ENCODE data around the gene GCNT3.

Gene GCNT3, protein sequence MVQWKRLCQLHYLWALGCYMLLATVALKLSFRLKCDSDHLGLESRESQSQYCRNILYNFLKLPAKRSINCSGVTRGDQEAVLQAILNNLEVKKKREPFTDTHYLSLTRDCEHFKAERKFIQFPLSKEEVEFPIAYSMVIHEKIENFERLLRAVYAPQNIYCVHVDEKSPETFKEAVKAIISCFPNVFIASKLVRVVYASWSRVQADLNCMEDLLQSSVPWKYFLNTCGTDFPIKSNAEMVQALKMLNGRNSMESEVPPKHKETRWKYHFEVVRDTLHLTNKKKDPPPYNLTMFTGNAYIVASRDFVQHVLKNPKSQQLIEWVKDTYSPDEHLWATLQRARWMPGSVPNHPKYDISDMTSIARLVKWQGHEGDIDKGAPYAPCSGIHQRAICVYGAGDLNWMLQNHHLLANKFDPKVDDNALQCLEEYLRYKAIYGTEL

DNA sequence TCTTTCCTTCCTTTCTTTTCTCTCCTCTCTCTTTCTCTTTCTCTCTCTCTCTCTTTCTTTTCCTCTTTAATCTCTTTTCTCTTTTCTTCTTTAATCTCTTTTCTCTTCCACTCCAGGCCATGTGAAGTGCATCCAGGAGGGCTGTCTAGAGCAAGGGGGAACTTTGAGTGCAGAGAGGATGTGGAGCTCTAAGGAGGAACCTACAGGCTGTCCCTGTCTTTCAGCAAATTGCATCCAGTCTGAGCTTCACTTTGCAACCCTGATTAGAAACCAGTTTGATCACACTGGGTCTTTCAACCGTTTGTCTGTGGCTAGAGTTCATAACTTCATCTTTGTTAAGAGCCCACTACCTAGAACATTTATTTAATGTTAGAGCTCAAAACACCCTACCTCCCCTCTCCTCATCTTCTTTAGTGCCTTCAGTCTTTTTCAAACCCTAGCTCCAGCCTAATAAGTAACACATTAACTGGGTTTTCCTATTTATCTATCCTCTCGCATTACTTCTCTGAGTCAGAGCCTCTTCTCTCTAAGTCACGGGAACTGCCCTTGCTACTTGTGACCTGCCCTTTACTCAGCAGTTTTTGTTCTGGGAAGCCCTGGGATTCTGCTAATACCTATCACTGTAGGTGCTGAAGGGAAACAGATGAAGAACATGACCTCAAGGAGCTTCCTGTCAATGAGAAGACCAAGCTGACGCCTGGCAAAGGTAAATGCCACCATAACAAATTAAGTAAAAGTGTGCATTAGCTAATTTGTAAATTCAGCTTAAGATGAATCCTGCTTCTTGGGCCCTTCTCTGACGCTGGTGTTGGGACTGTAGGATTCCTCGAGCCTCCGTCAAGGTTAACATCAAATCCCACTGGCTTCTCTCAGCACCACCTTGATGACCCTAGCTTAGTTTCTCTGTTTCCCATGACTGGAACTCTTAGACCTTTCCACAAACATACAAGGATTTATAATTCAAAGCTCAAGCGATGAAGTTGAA lies at the start of gene GCNT3:
GCNT3 (plus strand) TSS at position 508 of the 985 bp plus-strand sequence. CDS start 6,456 bp downstream, outside the sequence.
- no peak for DNase-seq (ENCODE audit: low read depth in 2 of 2, low spot score in 1 of 2)

DNA sequence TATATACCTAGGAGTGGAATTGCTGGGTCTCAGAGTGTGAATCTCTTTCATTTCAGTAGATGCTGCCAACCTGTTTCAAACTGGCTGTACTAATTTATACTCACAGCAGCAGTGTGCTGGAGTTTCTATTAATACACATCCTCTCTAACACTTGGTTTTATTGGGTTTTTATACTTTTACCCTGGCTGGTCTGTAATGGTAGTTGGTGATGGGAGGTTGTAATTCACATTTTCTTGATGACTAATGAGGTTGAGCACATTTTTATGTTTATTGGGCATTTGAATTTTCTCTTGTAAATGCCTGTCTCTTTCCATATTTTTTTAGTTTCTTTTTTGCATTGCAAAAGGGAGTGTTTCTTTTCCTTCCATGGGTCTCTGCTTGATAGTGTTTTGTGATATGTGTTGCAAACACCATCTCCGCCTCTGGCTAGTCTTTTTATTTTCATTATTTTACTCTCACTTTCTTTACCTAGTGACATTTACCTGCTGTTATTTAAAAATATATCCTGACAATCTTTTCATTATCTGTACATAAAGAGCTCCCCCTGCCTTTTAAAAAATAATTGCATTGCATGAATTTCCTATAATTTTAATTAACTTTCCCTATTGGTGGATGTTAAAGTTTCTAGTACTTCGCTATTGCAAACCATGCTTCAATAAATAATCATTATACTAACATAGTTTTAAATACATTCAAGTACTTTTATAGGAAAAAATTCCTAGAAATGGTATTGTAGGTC lies 49.0 kb upstream of the GCNT3 start:
- no peak for DNase-seq (ENCODE audit: low read depth in 2 of 2, low spot score in 1 of 2)

DNA sequence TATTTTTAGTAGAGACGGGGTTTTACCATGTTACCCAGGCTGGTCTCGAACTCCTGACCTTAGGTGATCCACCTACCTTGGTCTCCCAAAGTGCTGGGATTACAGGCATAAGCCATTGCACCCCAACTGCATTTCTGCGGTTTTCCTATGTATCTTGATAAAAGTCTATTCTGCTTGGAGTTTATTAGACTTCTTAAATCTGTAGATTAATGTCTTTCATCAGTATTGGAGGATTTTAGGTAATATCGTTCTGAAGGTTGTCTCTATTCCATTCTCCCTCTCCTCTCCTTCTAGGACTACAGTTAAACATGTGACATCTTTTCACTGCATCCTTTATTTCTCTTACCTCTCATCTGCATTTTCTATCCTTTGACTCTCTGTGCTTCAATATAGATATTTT lies 46.3 kb upstream of the GCNT3 start:
- no peak for DNase-seq (ENCODE audit: low read depth in 2 of 2, low spot score in 1 of 2)

DNA sequence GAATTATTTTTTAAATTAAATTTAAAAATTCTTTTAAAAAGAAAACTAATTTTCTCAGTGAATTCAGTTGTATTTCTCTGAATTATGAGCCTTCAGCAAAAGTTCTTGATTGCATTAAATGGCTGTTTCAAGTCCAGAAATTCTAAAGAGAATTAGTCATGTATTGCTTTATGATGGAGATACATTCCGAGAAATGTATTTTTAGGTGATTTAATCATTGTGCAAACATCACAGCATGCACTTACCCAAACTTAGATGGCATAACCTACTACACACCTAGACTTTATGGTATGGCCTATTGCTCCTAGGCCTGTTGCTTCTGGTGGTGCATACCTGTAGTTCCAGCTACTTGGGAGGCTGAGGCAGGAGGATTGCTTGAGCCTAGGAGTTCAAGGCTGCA lies 44.3 kb upstream of the GCNT3 start:
- no peak for DNase-seq (ENCODE audit: low read depth in 2 of 2, low spot score in 1 of 2)

DNA sequence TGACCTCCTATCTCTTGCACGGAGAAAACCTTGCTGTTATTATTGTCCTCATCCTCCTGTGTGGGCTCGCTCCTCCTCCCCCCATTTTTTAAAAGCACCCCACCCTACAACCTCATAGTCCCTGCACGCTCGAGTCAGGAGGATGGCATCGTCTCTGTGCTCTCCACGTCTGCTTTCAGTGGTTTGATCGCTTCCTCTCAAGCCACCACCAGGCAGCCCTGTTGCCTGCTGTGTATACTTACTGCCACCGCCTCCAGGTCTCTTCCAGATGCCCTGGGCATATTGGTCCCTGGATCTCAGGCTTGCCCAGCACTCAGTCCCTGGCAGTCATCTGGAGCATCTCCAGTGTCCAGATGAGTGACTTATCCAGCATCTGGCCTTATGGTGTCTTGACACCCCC lies 42.1 kb upstream of the GCNT3 start:
- DNase-seq (ENCODE audit: low read depth in 2 of 2, low spot score in 1 of 2) = no peak

DNA sequence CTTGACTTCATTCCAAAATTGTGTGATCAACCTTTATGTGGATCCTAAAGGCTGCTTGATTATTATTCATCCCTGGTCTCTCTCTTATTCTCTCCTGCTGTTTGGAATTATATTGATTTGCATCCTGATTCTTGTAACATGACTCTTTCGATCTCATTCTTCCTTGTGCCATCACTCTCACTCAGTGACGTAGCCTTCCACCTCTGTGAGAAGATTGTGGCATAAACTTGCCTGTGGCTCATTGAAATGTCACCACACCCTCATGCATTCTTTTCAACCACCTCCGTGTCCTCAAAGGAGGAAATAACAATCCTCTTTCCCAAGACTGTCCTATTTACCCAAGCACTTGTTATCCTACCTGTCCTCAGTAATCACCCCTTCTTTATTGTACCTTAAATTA lies 41.3 kb upstream of the GCNT3 start:
- no peak for DNase-seq (ENCODE audit: low read depth in 2 of 2, low spot score in 1 of 2)

DNA sequence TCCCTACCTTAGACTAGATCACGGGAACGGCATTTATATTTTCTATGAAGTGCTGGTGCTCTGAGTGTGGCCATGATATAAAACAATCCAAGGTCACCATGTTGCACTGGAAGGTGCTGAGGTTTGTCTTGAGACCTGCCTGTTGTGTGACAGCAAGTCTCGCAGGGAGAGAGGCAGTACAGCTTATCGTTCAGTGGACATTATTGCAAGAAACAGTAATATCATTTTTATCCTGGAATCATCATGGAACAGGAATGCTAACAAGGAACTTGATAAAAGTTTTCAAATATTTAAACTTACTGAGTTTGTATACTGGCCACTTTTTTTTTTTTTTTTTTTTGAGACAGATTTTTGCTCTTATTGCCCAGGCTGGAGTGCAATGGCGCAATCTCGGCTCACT lies 40.0 kb upstream of the GCNT3 start:
- DNase-seq (ENCODE audit: low read depth in 2 of 2, low spot score in 1 of 2) = no peak

DNA sequence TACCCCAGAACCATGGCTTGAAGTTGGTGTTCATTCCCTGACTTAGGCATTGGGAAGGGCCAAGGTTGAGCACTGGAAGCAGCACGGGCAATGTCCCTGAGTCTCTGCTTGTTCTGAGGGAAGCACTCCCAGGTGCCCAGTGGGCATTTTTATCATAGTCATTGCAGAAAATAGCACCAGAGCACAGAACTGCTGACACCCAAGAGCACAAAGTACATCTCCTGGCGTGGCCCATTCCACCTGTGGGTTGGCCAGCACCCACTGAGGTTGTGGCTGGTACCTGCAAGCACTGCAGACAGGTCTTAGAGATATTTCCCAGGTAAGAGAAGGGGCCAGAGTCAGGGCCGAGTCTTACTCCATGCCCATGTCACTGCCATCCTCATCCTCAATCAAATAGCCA lies 28.5 kb upstream of the GCNT3 start:
- DNase-seq (ENCODE audit: low read depth in 2 of 2, low spot score in 1 of 2) = no peak

DNA sequence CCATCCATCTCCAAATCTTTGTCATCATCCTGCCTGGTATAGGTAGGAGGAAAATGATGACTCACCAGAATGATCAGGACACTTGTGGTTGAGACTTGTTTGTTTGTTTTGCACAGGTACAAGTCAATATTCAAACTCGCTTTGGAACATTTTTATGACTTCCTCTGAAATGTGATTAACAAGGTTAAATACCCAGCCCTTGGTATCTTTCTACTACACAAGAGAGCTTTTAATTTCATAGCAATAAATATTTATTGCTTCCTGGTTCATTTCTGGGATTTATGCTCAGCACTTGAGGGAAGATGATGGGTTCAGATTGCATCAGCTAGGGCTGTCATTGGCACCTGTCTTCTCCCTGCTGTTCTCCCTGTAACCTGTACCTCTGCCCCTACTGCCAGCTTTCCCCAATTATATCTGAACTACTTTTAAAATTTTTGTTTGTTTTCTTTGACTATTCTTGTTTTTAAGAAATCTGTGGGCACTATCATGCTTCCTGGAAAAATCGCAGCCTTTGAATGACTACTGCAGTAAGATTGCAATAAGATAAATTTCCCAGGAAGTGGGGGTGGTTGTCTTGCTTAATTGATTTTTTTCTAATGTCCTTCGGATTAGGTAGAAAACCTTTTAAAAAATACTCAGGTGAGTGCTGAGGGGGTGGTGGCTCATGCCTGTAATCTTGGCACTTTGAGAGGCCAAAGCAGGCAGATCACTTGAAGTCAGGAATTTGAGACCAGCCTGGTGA lies 24.3 kb upstream of the GCNT3 start:
- no peak for DNase-seq (ENCODE audit: low read depth in 2 of 2, low spot score in 1 of 2)

DNA sequence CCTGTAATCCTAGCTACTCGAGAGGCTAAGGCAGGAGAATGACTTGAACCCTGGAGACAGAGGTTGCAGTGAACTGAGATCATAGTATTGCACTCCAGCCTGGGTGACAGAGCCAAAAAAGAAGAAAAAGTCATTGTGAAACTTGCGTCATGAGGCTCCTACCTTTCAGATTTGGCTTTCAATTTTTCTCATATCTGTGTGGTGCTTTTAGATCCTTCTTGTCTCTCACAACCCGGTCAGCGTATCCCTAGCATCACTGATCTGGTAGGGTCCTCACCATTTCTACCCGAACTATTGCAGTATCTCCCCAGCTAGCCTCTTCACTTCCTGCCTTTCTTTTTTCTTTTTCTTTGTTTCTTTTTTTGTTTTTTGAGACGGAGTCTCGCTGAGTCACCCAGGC lies 21.6 kb upstream of the GCNT3 start:
- DNase-seq (ENCODE audit: low read depth in 2 of 2, low spot score in 1 of 2) = no peak

DNA sequence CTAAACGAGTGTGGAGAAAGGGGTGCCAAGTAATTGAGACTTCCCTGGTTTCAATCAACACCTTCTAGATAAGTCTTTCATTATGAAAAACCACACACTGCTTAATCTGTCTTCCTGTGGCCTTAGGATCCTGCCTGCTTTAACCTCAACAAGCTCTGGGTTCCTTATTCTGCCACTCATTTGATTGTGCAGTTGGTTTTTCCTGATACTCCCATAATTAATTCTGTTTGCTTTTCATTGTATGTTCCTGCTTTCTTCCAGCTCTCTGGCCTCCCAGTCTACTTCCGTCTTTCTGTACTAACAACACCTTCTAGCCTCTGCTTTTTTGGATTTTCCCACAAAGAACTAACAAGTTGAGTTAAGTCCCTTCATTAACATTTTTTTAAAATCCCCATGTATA lies 20.2 kb upstream of the GCNT3 start:
- no peak for DNase-seq (ENCODE audit: low read depth in 2 of 2, low spot score in 1 of 2)

DNA sequence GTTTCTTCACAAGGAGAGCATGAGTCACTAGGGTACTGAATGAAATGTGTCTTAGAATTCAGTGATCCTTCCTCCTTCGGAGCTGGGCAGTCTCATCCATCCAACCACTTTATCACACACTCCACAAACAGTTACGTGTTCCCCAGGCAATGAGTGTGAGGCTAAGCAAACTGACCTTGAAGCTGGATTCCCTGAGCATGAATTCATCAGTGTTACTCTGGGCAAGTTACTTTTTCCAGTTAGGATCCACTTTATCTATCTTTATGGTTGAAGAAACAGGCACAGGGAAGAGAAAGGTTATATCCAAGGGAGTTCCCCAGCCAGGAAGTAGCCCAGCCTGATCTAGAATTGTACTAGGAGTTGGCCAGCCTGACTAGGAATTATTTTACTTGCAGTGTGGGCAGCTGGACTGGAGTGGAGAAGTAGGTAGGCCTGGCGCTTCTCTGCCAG lies 17.1 kb upstream of the GCNT3 start:
- no peak for DNase-seq (ENCODE audit: low read depth in 2 of 2, low spot score in 1 of 2)

DNA sequence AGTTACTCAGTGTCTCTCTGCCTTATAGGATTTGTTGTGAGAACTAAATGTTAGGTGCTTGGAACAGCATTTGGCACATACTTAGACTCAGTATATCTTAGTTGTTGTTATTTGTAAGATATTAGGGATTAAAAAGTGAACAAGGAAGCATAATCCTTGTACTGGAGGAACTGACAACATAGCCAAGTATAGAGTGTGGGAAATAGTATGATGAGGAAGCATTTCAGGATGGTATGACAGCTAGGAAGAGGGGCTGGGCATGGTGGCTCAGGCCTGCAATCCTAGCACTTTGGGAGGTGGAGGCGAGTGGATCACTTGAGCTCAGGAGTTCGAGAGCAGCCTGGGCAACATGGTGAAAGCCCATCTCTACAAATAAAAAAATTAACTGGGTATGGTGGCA lies 16.6 kb upstream of the GCNT3 start:
- DNase-seq (ENCODE audit: low read depth in 2 of 2, low spot score in 1 of 2) = no peak

DNA sequence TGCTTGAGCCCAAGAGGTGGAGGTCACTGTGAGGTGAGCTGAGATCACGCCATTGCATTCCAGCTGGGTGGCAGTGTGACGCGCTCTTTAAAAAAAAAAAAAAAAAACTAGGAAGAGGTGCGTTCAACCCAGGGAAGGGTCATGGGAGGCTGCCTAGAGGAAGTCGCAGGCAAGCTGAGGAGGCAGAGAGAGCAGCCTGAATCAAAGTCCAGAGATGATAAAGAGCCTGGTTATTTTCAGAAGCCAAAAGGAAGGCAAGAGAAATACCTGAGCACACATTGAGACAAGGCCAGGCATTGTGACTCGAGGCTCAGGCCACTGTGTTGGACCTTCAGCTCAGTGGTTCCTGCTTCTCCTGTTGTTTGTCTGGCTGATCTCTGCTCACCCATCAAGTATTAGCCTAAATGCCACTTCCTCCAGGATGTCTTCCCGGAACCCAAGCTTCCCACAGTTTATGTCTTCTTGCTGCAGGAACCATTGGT lies 16.1 kb upstream of the GCNT3 start:
- DNase-seq (ENCODE audit: low read depth in 2 of 2, low spot score in 1 of 2) = no peak

DNA sequence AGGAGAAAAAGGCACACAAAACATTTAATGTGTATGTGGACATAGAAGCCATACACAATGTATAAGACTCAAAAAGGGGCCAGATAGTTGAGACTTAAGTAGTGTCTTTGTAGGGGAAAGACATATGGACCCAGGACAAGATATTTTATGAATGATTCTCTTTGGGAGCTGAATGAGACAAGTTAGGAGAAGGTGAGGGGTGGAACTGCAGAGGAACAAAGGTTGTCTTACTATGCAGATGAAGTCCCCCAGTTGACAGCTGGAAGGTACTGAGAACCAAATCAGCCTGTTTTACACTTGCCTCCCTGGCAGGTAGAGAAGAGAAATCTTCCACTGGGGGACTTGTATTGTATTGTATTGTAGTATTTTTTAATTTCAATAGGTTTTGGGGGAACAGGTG lies 14.9 kb upstream of the GCNT3 start:
- no peak for DNase-seq (ENCODE audit: low read depth in 2 of 2, low spot score in 1 of 2)

DNA sequence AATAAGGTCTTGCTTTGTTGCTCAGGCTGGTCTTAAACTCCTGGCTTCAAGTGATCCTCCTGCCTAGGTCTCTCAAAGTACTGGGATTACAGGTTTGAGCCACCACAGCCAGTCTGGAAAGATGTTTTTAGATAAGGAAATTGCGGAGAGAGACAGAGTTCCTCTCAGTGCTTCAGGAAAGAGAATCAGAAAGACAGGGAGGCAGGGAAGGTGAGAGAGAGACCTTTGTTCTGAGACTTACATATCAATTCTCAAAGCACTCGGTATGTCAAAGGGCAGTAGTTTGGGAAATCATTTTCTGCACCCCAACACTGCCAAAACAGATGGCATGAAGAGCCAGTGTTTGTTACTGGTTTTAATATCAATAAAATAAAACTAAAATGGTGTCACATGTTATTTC lies 13.1 kb upstream of the GCNT3 start:
- DNase-seq (ENCODE audit: low read depth in 2 of 2, low spot score in 1 of 2) = no peak

DNA sequence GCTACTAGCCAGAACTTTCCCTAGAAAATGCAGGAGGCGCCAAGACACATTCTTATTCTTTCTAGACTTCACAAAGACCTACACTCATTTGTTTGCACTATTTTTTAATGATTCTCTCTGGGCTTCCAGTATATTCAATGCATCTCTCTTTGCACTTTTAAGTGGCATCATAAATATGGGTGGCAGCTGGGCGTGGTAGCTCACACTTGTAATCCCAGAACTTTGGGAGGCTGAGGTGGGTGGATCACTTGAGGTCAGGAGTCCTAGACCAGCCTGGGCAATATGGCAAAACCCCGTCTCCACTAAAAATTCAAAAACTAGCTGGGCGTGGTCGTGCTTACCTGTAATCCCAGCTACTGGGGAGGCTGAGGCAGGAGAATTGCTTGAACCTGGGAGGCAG lies 5.6 kb upstream of the GCNT3 start:
- no peak for DNase-seq (ENCODE audit: low read depth in 2 of 2, low spot score in 1 of 2)

DNA sequence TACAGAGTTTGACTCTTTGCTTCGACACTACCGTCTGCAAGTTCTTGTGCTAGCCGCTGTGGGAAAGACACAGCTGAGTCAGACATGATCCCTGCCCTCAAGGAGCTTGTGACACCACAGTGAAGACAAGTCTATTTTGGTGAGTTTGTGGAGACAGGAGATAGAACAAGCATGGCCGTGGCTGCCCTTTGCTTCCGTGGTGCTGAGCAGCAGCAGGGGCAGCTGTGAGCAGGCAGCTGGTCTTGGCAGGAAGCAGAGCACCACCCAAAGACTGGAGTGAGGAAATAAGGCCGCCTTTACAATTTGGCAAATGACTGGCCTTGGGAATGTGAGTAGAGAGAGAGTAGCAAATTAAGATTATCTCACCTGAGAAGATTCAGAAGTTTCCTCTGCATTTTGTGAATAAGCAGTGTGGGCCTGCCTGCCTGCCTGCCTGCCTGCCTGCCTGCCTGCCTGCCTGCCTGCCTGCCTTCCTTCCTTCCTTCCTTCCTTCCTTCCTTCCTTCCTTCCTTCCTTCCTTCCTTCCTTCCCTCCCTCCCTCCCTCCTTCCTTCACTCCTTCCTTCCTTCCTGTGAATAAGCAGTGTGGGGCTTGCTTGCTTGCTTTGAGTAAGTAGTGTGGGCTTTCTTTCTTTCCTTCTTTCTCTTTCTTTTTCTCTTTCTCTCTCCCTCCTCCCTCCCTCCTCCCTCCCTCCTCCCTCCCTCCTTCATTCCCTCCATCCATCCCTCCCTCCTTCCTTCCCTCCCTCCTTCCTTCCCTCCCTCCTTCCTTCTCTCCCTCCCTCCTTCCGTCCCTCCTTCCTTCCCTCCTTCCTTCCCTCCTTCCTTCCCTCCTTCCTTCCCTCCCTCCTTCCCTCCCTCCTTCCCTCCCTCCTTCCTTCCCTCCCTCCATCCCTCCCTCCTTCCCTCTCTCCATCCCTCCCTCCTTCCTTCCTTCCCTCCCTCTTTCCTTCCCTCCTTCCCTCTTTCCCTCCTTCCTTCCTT lies 1.6 kb upstream of the GCNT3 start:
- DNase-seq (ENCODE audit: low read depth in 2 of 2, low spot score in 1 of 2) = no peak

DNA sequence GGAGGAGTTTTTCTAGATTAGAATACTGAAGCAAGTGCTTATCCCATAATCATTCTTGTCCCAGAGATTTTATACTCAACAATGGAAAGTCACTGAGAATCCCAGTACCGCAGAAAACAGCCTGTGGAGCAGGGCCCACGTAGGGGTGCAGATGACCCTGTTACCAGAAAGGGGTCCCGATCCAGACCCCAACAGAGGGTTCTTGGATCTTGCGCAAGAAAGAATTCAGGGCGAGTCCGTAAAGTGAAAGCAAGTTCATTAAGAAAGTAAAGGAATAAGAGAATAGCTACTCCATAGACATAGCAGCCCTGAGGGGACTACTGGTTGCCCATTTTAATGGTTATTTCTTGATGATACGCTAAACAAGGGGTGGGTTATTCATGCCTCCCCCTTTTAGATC lies 2.6 kb downstream of the GCNT3 start:
- no peak for DNase-seq (ENCODE audit: low read depth in 2 of 2, low spot score in 1 of 2)

Measured in stimulated activated CD8-positive, alpha-beta memory T cell treated with anti-CD3 and anti-CD28 coated beads, Interleukin-4, amount 100 ng/mL, for 4 hours (primary cell).